Memory B cell (primary cell): Measurements from ENCODE around the gene SOBP.

Source experiments
- ATAC-seq: fragments of 150-1000 bp; cut with Tn5 transposase; 2 replicates; pipeline ENCODE4 v1.10.0; 2021; ENCODE audit warnings: low read depth, mild to moderate bottlenecking, moderate library complexity
- DNase-seq, 2 donors: peaks; one replicate each; pipeline ENCODE4 v3.0.0; 2022; ENCODE audit warnings: low spot score in 2 of 2
- H3K27ac Mint-ChIP-seq: one replicate; pipeline ENCODE4 v1.8.0; 2022; ENCODE audit warnings: mild to moderate bottlenecking, moderate library complexity, mixed read lengths
- H3K27me3 Mint-ChIP-seq: one replicate; pipeline ENCODE4 v1.8.0; 2022; ENCODE audit warnings: mixed read lengths
- H3K36me3 Mint-ChIP-seq: one replicate; pipeline ENCODE4 v1.8.0; 2022; ENCODE audit warnings: mild to moderate bottlenecking, mixed read lengths
- H3K4me1 Mint-ChIP-seq: one replicate; pipeline ENCODE4 v1.8.0; 2022; ENCODE audit warnings: mixed read lengths
- H3K4me3 Mint-ChIP-seq: one replicate; pipeline ENCODE4 v1.8.0; 2022; ENCODE audit warnings: mild to moderate bottlenecking, moderate library complexity, mixed read lengths
- H3K9me3 Mint-ChIP-seq: one replicate; pipeline ENCODE4 v1.8.0; 2022; ENCODE audit warnings: mixed read lengths

Gene SOBP

GRCh38 chr6:107604549-107604948 lies 114.6 kb downstream of the SOBP start:
- peaks cover 8% of the 10 kb centered on the region for H3K4me1 Mint-ChIP-seq
- no peaks in the 10 kb centered on the region for H3K27me3 Mint-ChIP-seq
- ATAC-seq (no peak), DNase-seq (no peak)
- no peak overlapping the region for H3K27ac Mint-ChIP-seq
- H3K36me3 Mint-ChIP-seq = no peaks in the 10 kb centered on the region
- no peaks in the 10 kb centered on the region for H3K9me3 Mint-ChIP-seq
- no peak overlapping the region for H3K4me3 Mint-ChIP-seq

GRCh38 chr6:107606407-107606806 lies 116.5 kb downstream of the SOBP start:
- H3K4me3 Mint-ChIP-seq = no peak overlapping the region
- peaks cover 2% of the 10 kb centered on the region for H3K27me3 Mint-ChIP-seq

GRCh38 chr6:107607116-107607515 lies 117.2 kb downstream of the SOBP start:
- H3K27ac Mint-ChIP-seq = no peak overlapping the region
- no peaks in the 10 kb centered on the region for H3K9me3 Mint-ChIP-seq
- H3K4me1 Mint-ChIP-seq = peaks cover 8% of the 10 kb centered on the region
- H3K4me3 Mint-ChIP-seq = no peak overlapping the region
- peaks cover 2% of the 10 kb centered on the region for H3K27me3 Mint-ChIP-seq
- ATAC-seq (no peak), DNase-seq (no peak)
- H3K36me3 Mint-ChIP-seq = no peaks in the 10 kb centered on the region

More at GRCh38 chr6:107606407-107606806, 116.5 kb downstream of the SOBP start:
- Mint-ChIP-seq H3K36me3 (no peaks in the 10 kb centered on the region), H3K4me1 (peaks cover 8% of the 10 kb centered on the region), H3K9me3 (no peaks in the 10 kb centered on the region), H3K27ac (no peak overlapping the region)
- no peak for DNase-seq
- no peak for ATAC-seq

- DNase-seq = no peak
- Mint-ChIP-seq H3K4me3 (no peak overlapping the region), H3K9me3 (no peaks in the 10 kb centered on the region), H3K27me3 (peaks cover 2% of the 10 kb centered on the region), H3K36me3 (no peaks in the 10 kb centered on the region), H3K27ac (no peak overlapping the region), H3K4me1 (peaks cover 4% of the 10 kb centered on the region)
- ATAC-seq = no peak
Measured at GRCh38 chr6:107611094-107611810, 121.3 kb downstream of the SOBP start.

GRCh38 chr6:107612762-107613415 lies 123.0 kb downstream of the SOBP start:
- Mint-ChIP-seq H3K4me1 (peaks cover 4% of the 10 kb centered on the region), H3K36me3 (no peaks in the 10 kb centered on the region), H3K9me3 (no peaks in the 10 kb centered on the region), H3K27ac (no peak overlapping the region), H3K4me3 (no peak overlapping the region), H3K27me3 (peaks cover 2% of the 10 kb centered on the region)
- no peak for ATAC-seq
- no peak for DNase-seq

GRCh38 chr6:107613651-107614379 lies 123.9 kb downstream of the SOBP start:
- Mint-ChIP-seq H3K36me3 (no peaks in the 10 kb centered on the region), H3K4me1 (peaks cover 8% of the 10 kb centered on the region), H3K27me3 (peaks cover 2% of the 10 kb centered on the region), H3K4me3 (no peak overlapping the region), H3K9me3 (no peaks in the 10 kb centered on the region), H3K27ac (no peak overlapping the region)
- no peak for ATAC-seq
- DNase-seq = no peak

- H3K27ac Mint-ChIP-seq = no peak overlapping the region
- H3K27me3 Mint-ChIP-seq = peaks cover 2% of the 10 kb centered on the region
- H3K36me3 Mint-ChIP-seq = no peaks in the 10 kb centered on the region
- peaks cover 12% of the 10 kb centered on the region for H3K4me1 Mint-ChIP-seq
- no peaks in the 10 kb centered on the region for H3K9me3 Mint-ChIP-seq
- H3K4me3 Mint-ChIP-seq = no peak overlapping the region
- DNase-seq = no peak
- no peak for ATAC-seq
Measured at GRCh38 chr6:107614828-107615227, 124.9 kb downstream of the SOBP start.

GRCh38 chr6:107616775-107617174 lies 126.9 kb downstream of the SOBP start:
- no peak overlapping the region for H3K27ac Mint-ChIP-seq
- no peak for ATAC-seq
- H3K27me3 Mint-ChIP-seq = no peaks in the 10 kb centered on the region
- no peaks in the 10 kb centered on the region for H3K9me3 Mint-ChIP-seq
- DNase-seq = no peak
- H3K4me1 Mint-ChIP-seq = peaks cover 23% of the 10 kb centered on the region
- no peak overlapping the region for H3K4me3 Mint-ChIP-seq
- no peaks in the 10 kb centered on the region for H3K36me3 Mint-ChIP-seq

GRCh38 chr6:107617341-107617932 lies 127.5 kb downstream of the SOBP start:
- no peaks in the 10 kb centered on the region for H3K9me3 Mint-ChIP-seq
- H3K27me3 Mint-ChIP-seq = no peaks in the 10 kb centered on the region
- ATAC-seq (no peak), DNase-seq (no peak)
- H3K36me3 Mint-ChIP-seq = no peaks in the 10 kb centered on the region
- H3K27ac Mint-ChIP-seq = no peak overlapping the region
- peaks cover 23% of the 10 kb centered on the region for H3K4me1 Mint-ChIP-seq
- H3K4me3 Mint-ChIP-seq = no peak overlapping the region

GRCh38 chr6:107618672-107619071 lies 128.8 kb downstream of the SOBP start:
- H3K9me3 Mint-ChIP-seq = no peaks in the 10 kb centered on the region
- H3K27ac Mint-ChIP-seq = no peak overlapping the region
- H3K36me3 Mint-ChIP-seq = no peaks in the 10 kb centered on the region
- DNase-seq (peak in 1 of 2 donors; percentile 16), ATAC-seq (peak; percentile 94)
- no peaks in the 10 kb centered on the region for H3K27me3 Mint-ChIP-seq
- peaks cover 29% of the 10 kb centered on the region for H3K4me1 Mint-ChIP-seq
- H3K4me3 Mint-ChIP-seq = peak overlapping the region; percentile 0

- no peaks in the 10 kb centered on the region for H3K27me3 Mint-ChIP-seq
- H3K9me3 Mint-ChIP-seq = no peaks in the 10 kb centered on the region
- no peaks in the 10 kb centered on the region for H3K36me3 Mint-ChIP-seq
- peaks cover 25% of the 10 kb centered on the region for H3K4me1 Mint-ChIP-seq
- H3K4me3 Mint-ChIP-seq = no peak overlapping the region
- ATAC-seq = no peak
- H3K27ac Mint-ChIP-seq = no peak overlapping the region
- DNase-seq = no peak
Measured at GRCh38 chr6:107620732-107621131, 130.8 kb downstream of the SOBP start.

- H3K4me1 Mint-ChIP-seq = peaks cover 25% of the 10 kb centered on the region
- H3K27ac Mint-ChIP-seq = no peak overlapping the region
Measured at GRCh38 chr6:107621229-107621937, 131.5 kb downstream of the SOBP start.

GRCh38 chr6:107622269-107622668 lies 132.4 kb downstream of the SOBP start:
- ATAC-seq (no peak), DNase-seq (no peak)
- Mint-ChIP-seq H3K27me3 (no peaks in the 10 kb centered on the region), H3K4me1 (peaks cover 25% of the 10 kb centered on the region), H3K4me3 (no peak overlapping the region), H3K9me3 (no peaks in the 10 kb centered on the region), H3K36me3 (no peaks in the 10 kb centered on the region), H3K27ac (no peak overlapping the region)

More at GRCh38 chr6:107621229-107621937, 131.5 kb downstream of the SOBP start:
- ATAC-seq = no peak
- H3K27me3 Mint-ChIP-seq = no peaks in the 10 kb centered on the region
- no peaks in the 10 kb centered on the region for H3K9me3 Mint-ChIP-seq
- no peak for DNase-seq
- H3K36me3 Mint-ChIP-seq = no peaks in the 10 kb centered on the region
- H3K4me3 Mint-ChIP-seq = no peak overlapping the region
